GM06990 (cell line): Measurements from ENCODE around the gene FAM83G.

Experiments
- DNase-seq: peaks from one replicate; pipeline ENCODE4 v3.0.0-alpha.2; 2011; ENCODE audit not compliant: insufficient read length; ENCODE audit errors: extremely low read depth
- H3K27me3 ChIP-seq: replicated peaks from 2 replicates; pipeline ENCODE4 v1.6.0; 2011; ENCODE audit warnings: low read length; ENCODE audit not compliant: control insufficient read depth, insufficient read depth
- H3K36me3 ChIP-seq: 2 replicates; pipeline ENCODE4 v1.5.1; 2011; ENCODE audit warnings: low read length; ENCODE audit not compliant: control insufficient read depth, insufficient read depth
- H3K4me3 ChIP-seq: replicated peaks from 2 replicates; pipeline ENCODE4 v1.5.1; 2011; ENCODE audit warnings: low read depth, mild to moderate bottlenecking, control low read depth, low read length
- CTCF ChIP-seq: IDR thresholded peaks from 2 replicates; pipeline ENCODE4 v1.5.1; 2011; ENCODE audit warnings: low read length, control low read depth, mild to moderate bottlenecking, inconsistent platforms; ENCODE audit not compliant: insufficient read depth, poor library complexity, severe bottlenecking

FAM83G gene

GRCh38 chr17:18977646-18978045 is 26.9 kb downstream of the FAM83G start:
- H3K27me3 ChIP-seq: no peaks in the 10 kb centered on the region
- DNase-seq: no peak
- no peak for TF ChIP-seq CTCF
- H3K4me3 ChIP-seq: no peak overlapping the region
- peaks cover 19% of the 10 kb centered on the region for H3K36me3 ChIP-seq

- no peak for TF ChIP-seq CTCF
- H3K27me3 ChIP-seq: no peaks in the 10 kb centered on the region
- DNase-seq: no peak
- H3K36me3 ChIP-seq: peaks cover 19% of the 10 kb centered on the region
- H3K4me3 ChIP-seq: no peak overlapping the region
These were observed 27.5 kb downstream of the FAM83G start for GRCh38 chr17:18977021-18977420.

GRCh38 chr17:18976201-18976600 is 28.4 kb downstream of the FAM83G start:
- H3K27me3 ChIP-seq: no peaks in the 10 kb centered on the region
- H3K4me3 ChIP-seq: no peak overlapping the region
- no peak for TF ChIP-seq CTCF
- no peak for DNase-seq
- peaks cover 24% of the 10 kb centered on the region for H3K36me3 ChIP-seq

- no peak overlapping the region for H3K4me3 ChIP-seq
- DNase-seq: no peak
- H3K36me3 ChIP-seq: peaks cover 28% of the 10 kb centered on the region
- TF ChIP-seq CTCF: no peak
- no peaks in the 10 kb centered on the region for H3K27me3 ChIP-seq
These were observed 29.0 kb downstream of the FAM83G start for GRCh38 chr17:18975597-18975996.

- peaks cover 30% of the 10 kb centered on the region for H3K36me3 ChIP-seq
- H3K4me3 ChIP-seq: no peak overlapping the region
- DNase-seq: no peak
- no peak for TF ChIP-seq CTCF
- no peaks in the 10 kb centered on the region for H3K27me3 ChIP-seq
These were observed 30.0 kb downstream of the FAM83G start for GRCh38 chr17:18974407-18975149.

- peaks cover 17% of the 10 kb centered on the region for H3K36me3 ChIP-seq
- TF ChIP-seq CTCF: no peak
- DNase-seq: no peak
- H3K27me3 ChIP-seq: no peaks in the 10 kb centered on the region
- H3K4me3 ChIP-seq: no peak overlapping the region
These were observed 32.8 kb downstream of the FAM83G start for GRCh38 chr17:18971801-18972200.
